ENCODE data around the gene GNAO1. TPM values are rescaled to one million over a fixed set of nuclear protein-coding genes. Genes with fewer than 3 reads are reported as not detected.

Gene GNAO1
- total and polyA plus RNA-seq, 9 of the 15 experiments (the other 6 are each of a cell fraction or from before 2014, with no cell fraction given): 0.07 to 0.42 (median 0.08) TPM; not detected in 5

- no peak for TF ChIP-seq SIRT6 (IDR thresholded peaks at IDR 0.05; ENCODE audit: low read depth, low read length)
- no peak for TF ChIP-seq THAP7 (CRISPR knock-in tag; IDR thresholded peaks at IDR 0.05)
- no peak for TF ChIP-seq PYGO2 (tag; IDR thresholded peaks at IDR 0.05)
- TF ChIP-seq SPI1 (IDR thresholded peaks at IDR 0.05; ENCODE audit: borderline replicate concordance, low read depth, low read length): no peak
- no peak for TF ChIP-seq NCOA4 (IDR thresholded peaks at IDR 0.05; ENCODE audit: partially characterized antibody)
- TF ChIP-seq SMARCA5 (IDR thresholded peaks at IDR 0.05): no peak
- TF ChIP-seq, protein P1, sequence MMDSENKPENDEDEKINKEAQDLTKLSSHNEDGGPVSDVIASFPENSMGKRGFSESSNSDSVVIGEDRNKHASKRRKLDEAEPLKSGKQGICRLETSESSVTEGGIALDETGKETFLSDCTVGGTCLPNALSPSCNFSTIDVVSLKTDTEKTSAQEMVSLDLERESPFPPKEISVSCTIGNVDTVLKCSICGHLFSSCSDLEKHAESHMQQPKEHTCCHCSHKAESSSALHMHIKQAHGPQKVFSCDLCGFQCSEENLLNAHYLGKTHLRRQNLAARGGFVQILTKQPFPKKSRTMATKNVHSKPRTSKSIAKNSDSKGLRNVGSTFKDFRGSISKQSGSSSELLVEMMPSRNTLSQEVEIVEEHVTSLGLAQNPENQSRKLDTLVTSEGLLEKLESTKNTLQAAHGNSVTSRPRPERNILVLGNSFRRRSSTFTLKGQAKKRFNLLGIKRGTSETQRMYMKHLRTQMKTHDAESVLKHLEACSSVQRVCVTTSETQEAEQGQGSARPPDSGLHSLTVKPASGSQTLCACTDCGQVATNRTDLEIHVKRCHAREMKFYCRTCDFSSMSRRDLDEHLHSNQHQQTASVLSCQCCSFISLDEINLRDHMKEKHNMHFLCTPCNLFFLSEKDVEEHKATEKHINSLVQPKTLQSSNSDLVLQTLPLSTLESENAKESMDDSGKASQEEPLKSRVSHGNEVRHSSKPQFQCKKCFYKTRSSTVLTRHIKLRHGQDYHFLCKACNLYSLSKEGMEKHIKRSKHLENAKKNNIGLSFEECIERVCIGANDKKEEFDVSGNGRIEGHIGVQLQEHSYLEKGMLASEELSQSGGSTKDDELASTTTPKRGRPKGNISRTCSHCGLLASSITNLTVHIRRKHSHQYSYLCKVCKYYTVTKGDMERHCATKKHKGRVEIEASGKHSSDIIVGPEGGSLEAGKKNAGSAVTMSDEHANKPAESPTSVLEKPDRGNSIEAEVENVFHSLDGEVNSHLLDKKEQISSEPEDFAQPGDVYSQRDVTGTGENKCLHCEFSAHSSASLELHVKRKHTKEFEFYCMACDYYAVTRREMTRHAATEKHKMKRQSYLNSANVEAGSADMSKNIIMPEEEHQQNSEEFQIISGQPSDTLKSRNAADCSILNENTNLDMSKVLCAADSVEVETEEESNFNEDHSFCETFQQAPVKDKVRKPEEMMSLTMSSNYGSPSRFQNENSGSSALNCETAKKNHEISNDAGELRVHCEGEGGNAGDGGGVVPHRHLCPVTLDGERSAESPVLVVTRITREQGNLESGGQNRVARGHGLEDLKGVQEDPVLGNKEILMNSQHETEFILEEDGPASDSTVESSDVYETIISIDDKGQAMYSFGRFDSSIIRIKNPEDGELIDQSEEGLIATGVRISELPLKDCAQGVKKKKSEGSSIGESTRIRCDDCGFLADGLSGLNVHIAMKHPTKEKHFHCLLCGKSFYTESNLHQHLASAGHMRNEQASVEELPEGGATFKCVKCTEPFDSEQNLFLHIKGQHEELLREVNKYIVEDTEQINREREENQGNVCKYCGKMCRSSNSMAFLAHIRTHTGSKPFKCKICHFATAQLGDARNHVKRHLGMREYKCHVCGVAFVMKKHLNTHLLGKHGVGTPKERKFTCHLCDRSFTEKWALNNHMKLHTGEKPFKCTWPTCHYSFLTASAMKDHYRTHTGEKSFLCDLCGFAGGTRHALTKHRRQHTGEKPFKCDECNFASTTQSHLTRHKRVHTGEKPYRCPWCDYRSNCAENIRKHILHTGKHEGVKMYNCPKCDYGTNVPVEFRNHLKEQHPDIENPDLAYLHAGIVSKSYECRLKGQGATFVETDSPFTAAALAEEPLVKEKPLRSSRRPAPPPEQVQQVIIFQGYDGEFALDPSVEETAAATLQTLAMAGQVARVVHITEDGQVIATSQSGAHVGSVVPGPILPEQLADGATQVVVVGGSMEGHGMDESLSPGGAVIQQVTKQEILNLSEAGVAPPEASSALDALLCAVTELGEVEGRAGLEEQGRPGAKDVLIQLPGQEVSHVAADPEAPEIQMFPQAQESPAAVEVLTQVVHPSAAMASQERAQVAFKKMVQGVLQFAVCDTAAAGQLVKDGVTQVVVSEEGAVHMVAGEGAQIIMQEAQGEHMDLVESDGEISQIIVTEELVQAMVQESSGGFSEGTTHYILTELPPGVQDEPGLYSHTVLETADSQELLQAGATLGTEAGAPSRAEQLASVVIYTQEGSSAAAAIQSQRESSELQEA (IDR thresholded peaks at IDR 0.05; ENCODE audit: low read depth): no peak
- no peak for TF ChIP-seq CLOCK (CRISPR knock-in tag; IDR thresholded peaks at IDR 0.05; ENCODE audit: borderline replicate concordance)
- no peak for TF ChIP-seq RBM17 (IDR thresholded peaks at IDR 0.05; ENCODE audit: borderline replicate concordance, low read depth, low read length)
- TF ChIP-seq ZNF165 (CRISPR knock-in tag; IDR thresholded peaks at IDR 0.05; ENCODE audit: borderline replicate concordance): no peak
- TF ChIP-seq, protein P2, sequence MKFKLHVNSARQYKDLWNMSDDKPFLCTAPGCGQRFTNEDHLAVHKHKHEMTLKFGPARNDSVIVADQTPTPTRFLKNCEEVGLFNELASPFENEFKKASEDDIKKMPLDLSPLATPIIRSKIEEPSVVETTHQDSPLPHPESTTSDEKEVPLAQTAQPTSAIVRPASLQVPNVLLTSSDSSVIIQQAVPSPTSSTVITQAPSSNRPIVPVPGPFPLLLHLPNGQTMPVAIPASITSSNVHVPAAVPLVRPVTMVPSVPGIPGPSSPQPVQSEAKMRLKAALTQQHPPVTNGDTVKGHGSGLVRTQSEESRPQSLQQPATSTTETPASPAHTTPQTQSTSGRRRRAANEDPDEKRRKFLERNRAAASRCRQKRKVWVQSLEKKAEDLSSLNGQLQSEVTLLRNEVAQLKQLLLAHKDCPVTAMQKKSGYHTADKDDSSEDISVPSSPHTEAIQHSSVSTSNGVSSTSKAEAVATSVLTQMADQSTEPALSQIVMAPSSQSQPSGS (CRISPR knock-in tag; IDR thresholded peaks at IDR 0.05): no peak
- TF ChIP-seq NR2F6 (CRISPR knock-in tag; IDR thresholded peaks at IDR 0.05): no peak
- peak; percentile 25; the same call in 1 of the 2 replicates for TF ChIP-seq CREM (IDR thresholded peaks at IDR 0.05; ENCODE audit: low read depth)
- TF ChIP-seq ZNF436 (CRISPR knock-in tag; IDR thresholded peaks at IDR 0.05): no peak
Measured at GRCh38 chr16:56278196-56278855, 87.0 kb downstream of the GNAO1 start (continued).
